Endothelial cell of coronary artery (primary cell): ENCODE data around the gene ADAMTS13. TPM values are rescaled to one million over a fixed set of nuclear protein-coding genes. Genes with fewer than 3 reads are reported as not detected.

Experiments used
- total RNA-seq: library from RNA; depleted of rRNA; stranded (reverse); fragments of >200 nt; gene quantifications from 2 replicates; pipeline ENCODE4 v1.2.3, GENCODE V29; 2014

The ADAMTS13 gene
- 0.27 and 1.3 TPM in 2 replicates for total RNA-seq

DNA sequence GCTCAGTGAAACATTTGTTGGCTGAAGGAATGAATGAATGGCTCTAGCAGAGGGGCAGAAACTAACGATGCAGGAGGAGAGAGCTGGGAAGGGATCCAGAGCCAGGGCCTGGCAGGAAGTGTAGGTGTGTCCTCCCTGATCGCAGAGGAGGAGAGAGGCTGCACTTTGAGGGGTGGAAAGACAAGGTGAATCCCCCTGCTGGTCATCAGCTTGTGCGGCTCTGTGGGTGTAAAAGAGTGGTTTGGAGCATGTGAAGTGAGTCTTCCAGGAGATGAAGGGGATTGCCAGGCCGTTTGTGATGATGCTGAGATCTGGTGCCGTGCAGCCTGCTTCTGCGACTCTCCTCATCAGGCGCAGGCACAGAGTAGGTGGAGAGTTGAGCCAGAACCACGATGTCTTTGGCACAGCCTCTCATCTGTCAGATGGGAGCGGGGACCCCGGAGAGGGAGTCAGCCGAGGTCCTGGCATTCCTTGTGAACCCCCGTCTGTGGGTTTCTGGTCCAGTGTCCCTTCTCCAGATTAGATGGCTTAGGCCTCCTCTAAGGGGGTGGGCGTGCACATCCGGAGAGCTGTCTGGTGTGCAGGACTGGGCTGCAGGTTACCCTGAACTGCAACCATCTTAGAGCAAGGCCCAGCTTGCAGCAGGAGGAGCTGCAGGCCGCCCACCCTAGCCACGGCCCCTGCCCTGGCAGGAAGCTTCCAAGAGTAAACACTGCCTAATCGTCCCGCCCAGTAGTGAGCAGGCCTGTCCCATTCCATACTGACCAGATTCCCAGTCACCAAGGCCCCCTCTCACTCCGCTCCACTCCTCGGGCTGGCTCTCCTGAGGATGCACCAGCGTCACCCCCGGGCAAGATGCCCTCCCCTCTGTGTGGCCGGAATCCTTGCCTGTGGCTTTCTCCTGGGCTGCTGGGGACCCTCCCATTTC is at the start of gene ADAMTS13:
Gene ADAMTS13 (plus strand): TSS at position 753 of the 928 bp plus-strand sequence. CDS start 77 bp downstream, at position 830.

DNA sequence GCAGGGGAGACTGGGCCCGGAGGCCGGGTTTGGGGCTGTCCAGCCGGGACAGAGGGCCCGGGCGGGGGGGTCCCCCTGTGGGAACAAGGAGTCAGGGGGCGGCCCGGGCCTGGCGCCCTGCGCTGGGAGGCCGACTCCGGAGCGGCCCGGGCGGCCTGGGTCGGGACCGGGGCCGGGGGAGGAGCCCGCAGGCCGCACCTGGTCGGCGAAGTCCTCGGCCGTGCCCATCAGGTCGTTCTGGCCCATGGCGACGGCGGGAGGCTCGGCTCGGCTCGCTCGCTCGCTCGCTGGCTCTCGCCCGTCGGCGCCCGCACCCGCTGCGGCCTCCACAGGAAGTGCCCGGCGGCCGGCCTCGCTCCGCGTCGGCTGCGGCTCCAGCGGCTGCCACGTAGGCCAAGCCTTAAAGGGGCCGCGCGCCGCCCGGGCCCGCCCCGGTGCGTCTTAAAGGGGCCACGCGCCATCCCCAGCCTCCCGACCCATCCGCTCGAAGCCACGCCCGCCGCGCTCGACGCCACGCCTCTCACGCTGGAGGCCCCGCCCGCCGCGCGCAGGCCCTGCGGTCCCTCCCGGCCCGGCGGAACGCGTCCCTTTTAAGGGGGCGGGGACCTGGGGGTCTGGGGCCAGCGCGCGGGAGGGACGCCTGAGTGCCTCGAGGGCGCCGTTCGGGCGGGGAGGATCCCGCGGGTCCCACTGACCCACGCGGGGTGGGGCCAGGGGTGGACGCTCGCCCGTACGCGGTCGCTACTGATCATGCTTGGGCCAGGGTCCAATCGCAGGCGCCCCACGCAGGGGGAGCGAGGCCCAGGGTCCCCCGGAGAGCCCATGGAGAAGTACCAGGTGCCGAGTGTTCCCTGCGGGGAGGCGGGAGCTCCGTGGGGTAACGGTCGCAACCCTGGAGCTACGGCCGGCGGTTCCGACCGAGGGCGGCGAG is 46.2 kb upstream of the ADAMTS13 start, which contains the start of the genes STKLD1 and SURF4:
Gene STKLD1 (plus strand): TSS at position 643 of the 931 bp plus-strand sequence. CDS start 108 bp downstream, at position 751.
Gene SURF4 (minus strand): TSS at position 337 of the 931 bp plus-strand sequence. CDS start 91 bp downstream, at position 246.

DNA sequence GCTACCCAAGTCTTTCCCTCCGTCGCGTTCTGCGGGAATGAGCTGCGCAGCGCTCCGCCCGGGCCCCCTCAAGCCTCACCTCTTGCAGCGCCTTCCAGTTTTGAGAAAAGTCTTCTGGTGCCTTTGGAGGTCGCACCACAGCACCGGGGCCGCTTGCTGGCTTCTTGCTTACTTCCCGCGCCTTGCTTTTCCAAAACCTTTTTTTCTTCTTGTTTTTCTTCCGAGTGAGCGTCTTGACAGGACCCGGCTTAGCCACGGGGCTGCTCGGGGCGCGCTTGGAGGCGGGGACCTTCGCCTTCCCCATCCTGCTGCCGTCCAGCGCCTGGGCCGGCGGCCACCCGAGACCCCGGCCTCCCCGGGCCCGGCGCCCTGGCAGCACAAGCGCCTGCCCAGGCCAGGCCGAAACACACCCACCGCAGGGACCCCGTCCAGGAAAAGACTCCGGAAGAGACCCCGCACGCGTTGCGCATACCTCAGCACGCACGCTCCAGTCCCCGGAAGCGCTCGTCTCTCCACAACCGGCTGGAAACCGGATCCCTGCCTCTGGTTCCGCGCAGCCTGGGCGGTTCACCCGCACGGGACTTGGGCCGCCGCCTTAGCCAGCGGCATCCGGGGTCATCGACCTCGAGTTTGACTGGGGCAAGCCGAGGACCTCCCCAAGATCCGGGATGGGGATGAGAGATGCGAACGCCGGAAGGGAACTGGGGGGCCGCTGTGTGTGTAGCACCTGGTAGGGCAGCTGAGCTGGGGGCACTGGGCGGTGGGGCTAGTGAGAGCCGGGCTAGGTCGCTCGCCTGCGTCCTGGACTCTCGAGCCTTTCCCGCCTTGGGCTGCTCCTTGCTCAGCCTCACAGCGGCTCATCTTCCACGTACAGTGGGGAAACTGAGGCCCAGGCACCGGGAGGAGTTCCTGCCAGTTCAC is 4.4 kb upstream of the ADAMTS13 start, which contains the start of gene REXO4:
Gene REXO4 (minus strand): TSS at position 470 of the 921 bp plus-strand sequence. CDS start 166 bp downstream, at position 304.

DNA sequence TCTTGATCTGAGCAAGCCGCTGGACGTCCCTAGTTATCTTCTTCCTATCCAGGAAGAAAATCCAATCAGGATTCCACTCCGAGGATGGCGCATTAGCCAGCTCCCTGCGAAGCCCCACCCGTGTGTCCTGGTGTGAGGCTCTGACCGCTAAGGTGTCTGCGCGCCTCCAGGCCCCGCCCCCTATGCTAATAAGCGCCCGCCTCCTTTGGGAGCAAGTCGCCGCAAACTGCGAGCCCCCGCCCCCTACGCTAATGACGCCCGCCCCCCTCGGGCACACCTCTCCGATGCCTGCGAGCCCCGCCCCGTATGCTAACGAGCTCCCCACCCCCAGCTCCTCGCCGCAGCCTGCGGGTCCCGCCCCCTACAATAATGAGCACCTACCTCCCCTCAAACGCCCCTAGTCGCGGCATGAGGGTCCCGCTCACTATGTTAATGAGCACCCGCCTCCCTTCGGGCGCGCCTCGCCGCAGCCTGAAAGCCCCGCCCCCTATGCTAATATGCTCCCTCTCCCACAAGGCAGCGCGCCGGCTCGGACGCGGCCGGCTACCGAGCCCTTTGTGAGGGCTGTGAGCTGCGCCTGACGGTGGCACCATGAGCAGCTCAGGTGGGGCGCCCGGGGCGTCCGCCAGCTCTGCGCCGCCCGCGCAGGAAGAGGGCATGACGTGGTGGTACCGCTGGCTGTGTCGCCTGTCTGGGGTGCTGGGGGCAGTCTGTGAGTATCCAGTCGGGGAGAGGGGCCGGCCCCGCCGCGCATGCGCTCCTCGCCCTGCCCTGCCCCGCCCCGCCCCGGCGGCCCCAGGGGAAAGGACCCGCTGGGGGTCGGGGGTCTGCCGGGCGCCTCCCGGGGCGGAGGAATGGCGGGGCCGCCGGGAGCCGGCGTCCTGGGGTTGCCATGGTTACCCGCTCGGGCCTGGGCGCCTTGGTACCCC is 37.6 kb downstream of the ADAMTS13 start, which contains the start of gene CACFD1:
Gene CACFD1 (plus strand): TSS at position 503 of the 929 bp plus-strand sequence. CDS start 89 bp downstream, at position 592.

DNA sequence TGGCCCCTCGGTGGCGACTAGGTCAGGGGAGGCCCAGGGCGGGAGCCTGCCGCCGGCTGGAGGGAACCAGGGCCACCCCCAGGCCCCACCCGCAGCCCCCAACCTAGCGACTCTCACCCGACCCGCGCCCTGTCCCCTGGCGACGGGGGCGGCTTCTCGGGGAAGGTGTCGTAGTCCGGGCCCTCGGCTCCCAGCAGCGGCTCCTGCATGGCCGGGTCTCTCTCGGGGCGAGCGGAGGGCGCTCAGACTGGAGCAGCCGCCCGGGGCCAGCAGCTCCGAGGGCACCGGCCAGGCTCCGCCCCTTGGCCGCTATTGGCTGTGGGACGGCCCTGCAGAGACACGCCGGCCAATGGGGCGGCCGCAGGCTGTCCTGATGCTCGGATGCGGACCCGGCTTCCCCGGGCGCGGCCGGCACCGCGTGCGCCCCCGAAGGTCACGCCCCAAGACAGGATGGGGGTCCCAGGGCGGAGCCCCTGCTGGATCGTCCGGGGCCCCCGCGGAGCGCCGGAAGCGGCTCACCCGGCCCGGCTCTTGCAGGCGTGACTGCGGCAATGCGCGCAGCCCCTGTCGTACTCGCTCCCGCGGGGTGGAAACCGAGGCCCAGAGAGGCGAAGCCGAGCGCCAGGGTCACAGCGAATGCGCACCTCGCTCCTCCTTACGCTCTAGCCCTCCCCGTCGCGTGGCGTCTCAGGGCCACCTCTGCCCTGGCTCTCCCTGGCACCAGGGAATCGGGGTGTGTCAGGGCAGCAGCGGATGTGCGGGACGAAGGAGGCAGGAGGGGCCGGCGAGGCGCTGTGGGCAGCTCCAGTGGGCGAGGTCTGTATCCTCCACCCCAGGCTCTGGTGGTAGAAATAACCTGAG is 56.9 kb downstream of the ADAMTS13 start, which contains the start of gene SLC2A6:
Gene SLC2A6 (minus strand): TSS at position 249 of the 861 bp plus-strand sequence. CDS start 40 bp downstream, at position 209.

Other genes with a start within 250 kb of the ADAMTS13 start
- not detected in 2 replicates for gene OBP2B, start 213.1 kb upstream of the ADAMTS13 start, total RNA-seq
- not detected in 2 replicates for gene ABO, start 147.2 kb upstream of the ADAMTS13 start, total RNA-seq
- 10.6 and 13.9 TPM in 2 replicates for gene SURF6, start 86.2 kb upstream of the ADAMTS13 start, total RNA-seq
- gene MED22, start 74.2 kb upstream of the ADAMTS13 start, total RNA-seq = 13.2 and 13.9 TPM in 2 replicates
- 2,993 and 3,212 TPM in 2 replicates for gene RPL7A, start 74.1 kb upstream of the ADAMTS13 start, total RNA-seq
- gene SURF1, start 65.9 kb upstream of the ADAMTS13 start, total RNA-seq = 19.9 and 27.8 TPM in 2 replicates
- gene SURF2, start 65.8 kb upstream of the ADAMTS13 start, total RNA-seq = 18.7 and 19.7 TPM in 2 replicates
- 376 and 383 TPM in 2 replicates for gene SURF4, start 46.3 kb upstream of the ADAMTS13 start, total RNA-seq
- 0.36 and 0.47 TPM in 2 replicates for gene STKLD1, start 46.0 kb upstream of the ADAMTS13 start, total RNA-seq
- 20.2 and 23.5 TPM in 2 replicates for gene REXO4, start 4.4 kb upstream of the ADAMTS13 start, total RNA-seq
- 7.7 and 9.9 TPM in 2 replicates for gene CACFD1, start 37.6 kb downstream of the ADAMTS13 start, total RNA-seq
- gene SLC2A6, start 56.7 kb downstream of the ADAMTS13 start, total RNA-seq = 22.2 and 27.3 TPM in 2 replicates
- gene MYMK, start 102.6 kb downstream of the ADAMTS13 start, total RNA-seq = not detected in 2 replicates
- 0.75 TPM in 1 of 2 replicates, not detected in the other for gene ADAMTSL2, start 112.3 kb downstream of the ADAMTS13 start, total RNA-seq
- not detected in 2 replicates for gene FAM163B, start 187.0 kb downstream of the ADAMTS13 start, total RNA-seq
- gene DBH, start 214.0 kb downstream of the ADAMTS13 start, total RNA-seq = not detected in 2 replicates